Small intestine (tissue), 16 donors: ENCODE data around the gene UGGT2. TPM values are rescaled to one million over a fixed set of nuclear protein-coding genes. Genes with fewer than 3 reads are reported as not detected.

Experiments
- DNase-seq, 2 donors: peaks; one replicate each; pipeline versions ENCODE4 v3.0.0 to v3.0.0-alpha.2; 2013
- FAIRE-seq: peaks from 2 replicates; lab custom pipeline; 2012; peaks lifted over from hg19 to GRCh38; lab: Jason Lieb, UNC
- H3K27ac ChIP-seq, 3 donors: one replicate each; pipeline ENCODE4 v1.5.1; 2013; ENCODE audit warnings: low read length in 2 of 3, mild to moderate bottlenecking in 2 of 3, control low read depth in 1 of 3, inconsistent platforms in 1 of 3, low read depth in 1 of 3, moderate library complexity in 1 of 3
- H3K27me3 ChIP-seq, 3 donors: one replicate each; pipeline ENCODE4 v1.6.1; 2013; ENCODE audit warnings: low read length in 3 of 3, inconsistent platforms in 1 of 3; ENCODE audit not compliant: control insufficient read depth in 3 of 3, insufficient read depth in 3 of 3
- H3K36me3 ChIP-seq, 3 donors: one replicate each; pipeline ENCODE4 v1.6.1; 2013; ENCODE audit warnings: low read length in 3 of 3, inconsistent platforms in 1 of 3, low read depth in 1 of 3, mild to moderate bottlenecking in 1 of 3, moderate library complexity in 1 of 3; ENCODE audit not compliant: control insufficient read depth in 3 of 3, insufficient read depth in 2 of 3
- H3K4me1 ChIP-seq, 3 donors: one replicate each; pipeline ENCODE4 v1.6.1; 2013; ENCODE audit warnings: low read length in 2 of 3, inconsistent platforms in 1 of 3, low read depth in 1 of 3, mild to moderate bottlenecking in 1 of 3, moderate library complexity in 1 of 3; ENCODE audit not compliant: control insufficient read depth in 3 of 3, insufficient read depth in 2 of 3
- H3K4me3 ChIP-seq, 3 donors: one replicate each; pipeline ENCODE4 v1.5.1; 2013; ENCODE audit warnings: low read length in 3 of 3, control low read depth in 1 of 3, inconsistent platforms in 1 of 3, low read depth in 1 of 3, mild to moderate bottlenecking in 1 of 3, moderate library complexity in 1 of 3
- H3K9me3 ChIP-seq, 2 donors: one replicate each; pipeline ENCODE4 v1.6.1; 2013; ENCODE audit warnings: low read depth in 1 of 2, low read length in 1 of 2; ENCODE audit not compliant: control insufficient read depth in 2 of 2, insufficient read depth in 1 of 2
- WGBS, 3 donors: extraction: QIAGEN DNeasy Blood & Tissue Kit; methylation state at CpG; one replicate each; pipeline ENCODE4 v1.1.7; 2013; 5-methylcytosine and 5-hydroxymethylcytosine counted together
- long read RNA-seq, 10 donors: transcript quantifications; one replicate each; lab custom pipeline, GENCODE V29; 2026
- polyA plus RNA-seq, 4 donors: library from polyadenylated mRNA; stranded (reverse) in 3 of 4; unstranded in 1 of 4; fragments of 200-250 nt in 3 of 4; fragments of 120-200 nt in 1 of 4; gene quantifications; one replicate each; pipeline versions ENCODE4 v1.2.1 to v1.2.3, GENCODE V29; 2013
- donor health status: healthy with polysubstance abuse.
- donor health status: control.
- donor health status: control.
- donor health status: Bipolar disorder and iron deficiency.
- donor health status: healthy.

The UGGT2 gene, protein sequence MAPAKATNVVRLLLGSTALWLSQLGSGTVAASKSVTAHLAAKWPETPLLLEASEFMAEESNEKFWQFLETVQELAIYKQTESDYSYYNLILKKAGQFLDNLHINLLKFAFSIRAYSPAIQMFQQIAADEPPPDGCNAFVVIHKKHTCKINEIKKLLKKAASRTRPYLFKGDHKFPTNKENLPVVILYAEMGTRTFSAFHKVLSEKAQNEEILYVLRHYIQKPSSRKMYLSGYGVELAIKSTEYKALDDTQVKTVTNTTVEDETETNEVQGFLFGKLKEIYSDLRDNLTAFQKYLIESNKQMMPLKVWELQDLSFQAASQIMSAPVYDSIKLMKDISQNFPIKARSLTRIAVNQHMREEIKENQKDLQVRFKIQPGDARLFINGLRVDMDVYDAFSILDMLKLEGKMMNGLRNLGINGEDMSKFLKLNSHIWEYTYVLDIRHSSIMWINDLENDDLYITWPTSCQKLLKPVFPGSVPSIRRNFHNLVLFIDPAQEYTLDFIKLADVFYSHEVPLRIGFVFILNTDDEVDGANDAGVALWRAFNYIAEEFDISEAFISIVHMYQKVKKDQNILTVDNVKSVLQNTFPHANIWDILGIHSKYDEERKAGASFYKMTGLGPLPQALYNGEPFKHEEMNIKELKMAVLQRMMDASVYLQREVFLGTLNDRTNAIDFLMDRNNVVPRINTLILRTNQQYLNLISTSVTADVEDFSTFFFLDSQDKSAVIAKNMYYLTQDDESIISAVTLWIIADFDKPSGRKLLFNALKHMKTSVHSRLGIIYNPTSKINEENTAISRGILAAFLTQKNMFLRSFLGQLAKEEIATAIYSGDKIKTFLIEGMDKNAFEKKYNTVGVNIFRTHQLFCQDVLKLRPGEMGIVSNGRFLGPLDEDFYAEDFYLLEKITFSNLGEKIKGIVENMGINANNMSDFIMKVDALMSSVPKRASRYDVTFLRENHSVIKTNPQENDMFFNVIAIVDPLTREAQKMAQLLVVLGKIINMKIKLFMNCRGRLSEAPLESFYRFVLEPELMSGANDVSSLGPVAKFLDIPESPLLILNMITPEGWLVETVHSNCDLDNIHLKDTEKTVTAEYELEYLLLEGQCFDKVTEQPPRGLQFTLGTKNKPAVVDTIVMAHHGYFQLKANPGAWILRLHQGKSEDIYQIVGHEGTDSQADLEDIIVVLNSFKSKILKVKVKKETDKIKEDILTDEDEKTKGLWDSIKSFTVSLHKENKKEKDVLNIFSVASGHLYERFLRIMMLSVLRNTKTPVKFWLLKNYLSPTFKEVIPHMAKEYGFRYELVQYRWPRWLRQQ (N-terminal part only)
- 10 to 100 TPM in 1 of 4 donors, 1 to 10 TPM in 3; 1.6 to 22.8 (median 5.3) TPM for polyA plus RNA-seq
- long read RNA-seq, donor 1, result 0 reads
- long read RNA-seq, donor 2, partial matches to known transcripts, result 0 of 3 reads
- long read RNA-seq, donor 2, other reads (novel, unspliced or antisense), result 0 of 3 reads
- long read RNA-seq, donor 3, partial matches to known transcripts, result 10 of 11 reads
- long read RNA-seq, donor 3, other reads (novel, unspliced or antisense), result 0 of 11 reads
- long read RNA-seq, donor 4, result 0 reads
- long read RNA-seq, donor 5, result 0 reads
- long read RNA-seq, donor 6, result 0 reads
- long read RNA-seq, donor 7, result 0 reads
- long read RNA-seq, donor 8, result 0 reads
- long read RNA-seq, donor 9, result 0 reads
- long read RNA-seq, donor 10, partial matches to known transcripts, result 18 of 18 reads
- long read RNA-seq, donor 10, other reads (novel, unspliced or antisense), result 0 of 18 reads

- no peaks in the 10 kb centered on the region for H3K9me3 ChIP-seq
- peak within 1 kb of the TSS; percentile 68 to 91 (median 89) for H3K27ac ChIP-seq
- WGBS, 3 donors, result 1 to 2% (median 1%) methylated on average over 76 to 77 of the region's 77 CpGs
- H3K4me1 ChIP-seq, result no peaks in the 10 kb centered on the region
- H3K4me3 ChIP-seq, result peak within 1 kb of the TSS; percentile 66 to 98 (median 94)
- no peaks in the 10 kb centered on the region for H3K36me3 ChIP-seq
- no peaks in the 10 kb centered on the region for H3K27me3 ChIP-seq
- FAIRE-seq (no peak), DNase-seq (peak; percentile 88 to 95)
Observed at GRCh38 chr13:96053003-96053703, at the start of gene UGGT2. Gene UGGT2 (minus strand): TSS chr13:96053401. CDS start chr13:96053312, 89 bp downstream.

- DNase-seq, result no peak
- H3K36me3 ChIP-seq, result no peaks in the 10 kb centered on the region
- H3K4me3 ChIP-seq, result no peak overlapping the region
- no peaks in the 10 kb centered on the region for H3K9me3 ChIP-seq
- no peak overlapping the region for H3K27ac ChIP-seq
- no peak for FAIRE-seq
- no peaks in the 10 kb centered on the region for H3K27me3 ChIP-seq
- H3K4me1 ChIP-seq, result no peaks in the 10 kb centered on the region
- 82 to 85% (median 83%) methylated on average over 4 of the region's 4 CpGs for WGBS, 3 donors
Observed at GRCh38 chr13:96100457-96101220, 47.4 kb upstream of the UGGT2 start.

DNA sequence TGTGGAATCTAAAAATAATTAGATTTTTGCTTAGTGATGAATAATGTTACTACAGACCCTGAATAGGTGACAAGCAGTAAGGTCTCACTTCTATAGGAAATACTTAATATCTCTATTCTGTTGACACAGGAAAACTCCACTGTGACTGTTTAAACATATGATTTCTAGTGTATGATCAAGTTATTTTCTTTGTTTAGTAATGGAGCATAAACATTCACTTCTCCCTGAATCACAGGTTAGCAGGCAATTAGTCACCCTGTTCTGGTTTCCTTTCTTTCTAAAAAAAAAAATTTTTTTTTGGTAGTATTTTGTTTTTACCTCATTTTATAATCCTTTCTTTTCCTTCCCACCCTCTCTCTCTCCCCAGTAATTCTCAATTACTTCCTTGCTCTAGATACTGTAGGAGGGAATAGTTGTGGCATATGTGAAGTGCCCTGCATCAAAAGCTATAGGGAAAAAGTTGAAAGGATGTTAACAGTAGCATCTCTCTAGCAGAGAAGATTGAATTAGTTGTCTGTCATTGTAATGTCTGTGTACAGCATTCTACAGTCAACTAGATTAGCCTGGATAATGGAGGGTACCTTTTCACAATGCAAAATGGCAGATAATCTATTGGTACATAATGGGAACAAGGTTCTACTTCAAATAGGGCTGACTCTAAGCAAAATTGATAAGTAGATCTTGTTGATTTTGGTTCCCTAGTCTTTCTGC is 40.2 kb upstream of the UGGT2 start:
- peaks cover 11 to 37% (median 18%) of the 10 kb centered on the region in 3 donors for H3K27me3 ChIP-seq
- no peak for DNase-seq
- no peak for FAIRE-seq
- no peaks in the 10 kb centered on the region for H3K36me3 ChIP-seq
- no peak overlapping the region for H3K4me3 ChIP-seq
- no peaks in the 10 kb centered on the region for H3K4me1 ChIP-seq
- no peaks in the 10 kb centered on the region for H3K9me3 ChIP-seq
- H3K27ac ChIP-seq, result no peak overlapping the region

DNA sequence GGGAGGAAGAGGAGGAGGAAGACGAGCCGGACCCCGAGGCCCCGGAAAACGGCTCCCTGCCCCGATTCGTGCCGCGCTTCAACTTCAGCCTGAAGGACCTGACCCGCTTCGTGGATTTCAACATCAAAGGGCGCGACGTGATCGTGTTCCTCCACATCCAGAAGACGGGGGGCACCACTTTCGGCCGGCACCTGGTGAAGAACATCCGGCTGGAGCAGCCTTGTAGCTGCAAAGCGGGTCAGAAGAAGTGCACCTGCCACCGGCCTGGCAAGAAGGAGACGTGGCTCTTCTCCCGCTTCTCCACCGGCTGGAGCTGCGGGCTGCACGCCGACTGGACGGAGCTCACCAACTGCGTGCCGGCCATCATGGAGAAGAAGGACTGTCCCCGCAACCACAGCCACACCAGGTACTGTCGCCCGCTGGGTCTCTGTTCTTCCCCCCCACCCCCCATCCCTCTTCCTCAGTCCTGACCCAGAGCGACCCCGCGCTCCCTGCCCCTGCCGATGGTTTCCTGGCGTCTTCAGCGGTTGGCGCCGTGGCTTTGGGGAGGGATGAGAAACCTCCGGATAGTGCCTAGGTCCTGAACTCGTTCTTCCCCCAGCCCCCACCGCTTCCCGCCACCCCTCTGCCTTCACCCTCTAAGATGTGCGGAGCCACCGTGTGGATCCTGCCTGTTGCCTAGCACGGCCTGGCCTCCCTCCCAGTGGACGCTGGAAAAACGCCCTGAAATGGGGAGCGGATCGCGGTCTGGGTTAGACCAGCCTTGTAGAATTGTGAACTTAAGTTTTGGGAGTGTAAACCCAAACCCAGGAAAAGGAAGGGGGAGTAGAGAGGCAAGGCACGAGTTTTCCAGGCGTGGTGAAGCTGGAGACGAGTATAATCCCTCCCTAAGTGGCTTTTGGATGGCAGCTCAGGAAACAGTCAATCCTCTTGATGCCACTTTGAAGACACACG is 38.2 kb upstream of the UGGT2 start:
- Histone ChIP-seq H3K4me3 (peak overlapping the region in 2 of 3 donors; percentile 18 to 52), H3K4me1 (no peaks in the 10 kb centered on the region), H3K9me3 (no peaks in the 10 kb centered on the region), H3K36me3 (no peaks in the 10 kb centered on the region), H3K27me3 (peaks cover 11 to 37% (median 18%) of the 10 kb centered on the region in 3 donors), H3K27ac (no peak overlapping the region)
- FAIRE-seq (no peak), DNase-seq (peak in 1 of 2 donors; percentile 32)
- WGBS, 3 donors, result 2 to 4% (median 3%) methylated on average over 57 of the region's 57 CpGs

GRCh38 chr13:96090240-96091101 is 37.3 kb upstream of the UGGT2 start:
- FAIRE-seq (no peak), DNase-seq (peak in 1 of 2 donors; percentile 51)
- peak overlapping the region in 2 of 3 donors; percentile 48 to 52 for H3K4me3 ChIP-seq
- no peak overlapping the region for H3K27ac ChIP-seq
- H3K36me3 ChIP-seq, result no peaks in the 10 kb centered on the region
- no peaks in the 10 kb centered on the region for H3K9me3 ChIP-seq
- H3K27me3 ChIP-seq, result peaks cover 11 to 37% (median 18%) of the 10 kb centered on the region in 3 donors
- 0 to 1% (median 1%) methylated on average over 29 to 133 of the region's 133 CpGs for WGBS, 3 donors
- no peaks in the 10 kb centered on the region for H3K4me1 ChIP-seq
